Endothelial cell of umbilical vein (primary cell): Measurements from ENCODE around the gene AGAP9.
"Not testable (repeated sequence)": the region's sequence is repeated elsewhere in the genome, so short reads cannot be mapped to it uniquely, and the experiment has no call there.

Source experiments
- CTCF ChIP-seq, 2 donors: IDR thresholded peaks; 1 replicate in 1 of 2; 2 replicates in 1 of 2; pipeline ENCODE4 v1.5.1; 2011; ENCODE audit warnings: low read length in 2 of 2, mild to moderate bottlenecking in 2 of 2, moderate library complexity in 2 of 2, control low read depth in 1 of 2, inconsistent platforms in 1 of 2, low read depth in 1 of 2; ENCODE audit not compliant: insufficient read depth in 1 of 2; ENCODE audit errors: extremely low read depth in 1 of 2
- EZH2 ChIP-seq: IDR thresholded peaks from 2 replicates; pipeline ENCODE4 v1.6.1; 2012; ENCODE audit warnings: borderline replicate concordance, low read depth, mild to moderate bottlenecking, moderate library complexity, low read length, inconsistent platforms; ENCODE audit not compliant: severe bottlenecking
- FOS ChIP-seq: IDR thresholded peaks from 2 replicates; pipeline ENCODE4 v1.6.1; 2011; ENCODE audit warnings: mild to moderate bottlenecking, low read length, moderate library complexity, borderline replicate concordance; ENCODE audit not compliant: insufficient read depth
- GATA2 ChIP-seq: IDR thresholded peaks from 2 replicates; pipeline ENCODE4 v1.7.0; 2011; ENCODE audit warnings: low read depth, mild to moderate bottlenecking, moderate library complexity, mixed read lengths, low read length; ENCODE audit not compliant: insufficient read length, insufficient read depth
- JUN ChIP-seq: IDR thresholded peaks from 2 replicates; pipeline ENCODE4 v1.6.1; 2011; ENCODE audit warnings: borderline replicate concordance, low read depth; ENCODE audit not compliant: insufficient read length, insufficient read depth
- MYC ChIP-seq: IDR thresholded peaks from one replicate; pipeline ENCODE4 v1.6.1; 2011; ENCODE audit warnings: mild to moderate bottlenecking, low read depth, low read length
- POLR2A ChIP-seq: IDR thresholded peaks from 2 replicates; pipeline ENCODE4 v1.6.1; 2012; ENCODE audit warnings: low read depth, mild to moderate bottlenecking, control low read depth, low read length
- POLR2AphosphoS5 ChIP-seq: IDR thresholded peaks from 2 replicates; pipeline ENCODE4 v1.6.1; 2012; ENCODE audit warnings: low read depth, mild to moderate bottlenecking, control low read depth, low read length, moderate library complexity; ENCODE audit not compliant: insufficient read depth
- TF ChIP-seq, protein P1 (sequence below): IDR thresholded peaks from 2 replicates; pipeline ENCODE4 v1.6.1; 2011; ENCODE audit not compliant: insufficient read depth, insufficient read length

DNA sequence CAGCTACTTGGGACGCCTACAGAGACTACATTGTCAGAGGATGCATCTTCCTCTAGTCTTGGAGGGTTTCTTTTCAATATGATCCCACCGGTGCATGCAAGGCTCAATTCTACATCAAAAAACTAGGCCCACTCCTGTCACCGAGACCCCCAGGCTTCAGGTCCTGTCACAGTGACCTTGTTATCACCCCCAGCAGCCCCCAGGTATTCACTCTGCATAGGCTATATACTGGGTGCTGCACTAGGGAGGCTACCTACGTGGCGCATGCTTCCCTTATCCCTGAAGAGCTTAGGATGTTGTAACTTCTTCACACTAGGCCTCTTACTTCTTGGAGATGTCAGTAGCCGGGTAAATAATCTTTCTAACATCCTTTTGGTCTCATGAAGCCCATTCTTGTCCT lies 31.1 kb upstream of the AGAP9 start:
- not testable (repeated sequence) for TF ChIP-seq POLR2A; EZH2; CTCF (IDR thresholded peaks at IDR 0.05; ENCODE audit: extremely low read depth in 1 of 2, insufficient read depth in 1 of 2, low read depth in 1 of 2, low read length in 2 of 2); MYC; POLR2AphosphoS5; GATA2; FOS; JUN
- TF ChIP-seq, protein P1, sequence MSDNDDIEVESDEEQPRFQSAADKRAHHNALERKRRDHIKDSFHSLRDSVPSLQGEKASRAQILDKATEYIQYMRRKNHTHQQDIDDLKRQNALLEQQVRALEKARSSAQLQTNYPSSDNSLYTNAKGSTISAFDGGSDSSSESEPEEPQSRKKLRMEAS: not testable (repeated sequence)
